ENCODE results near the gene SLC38A10.

SLC38A10 gene

GRCh38 chr17:81332118-81332834, 37.2 kb upstream of the SLC38A10 start:
- H3K79me1 ChIP-seq (ENCODE audit: low read length): peaks cover 26% of the 10 kb centered on the region
- peaks cover 3% of the 10 kb centered on the region for H3K79me2 ChIP-seq (ENCODE audit: control insufficient read depth, insufficient read depth, low read length, poor library complexity)
- H3K27ac ChIP-seq (ENCODE audit: low read depth, low read length): no peak overlapping the region
- H3K9me3 ChIP-seq (ENCODE audit: insufficient read depth, low read depth, low read length): no peaks in the 10 kb centered on the region
- H3K27me3 ChIP-seq (ENCODE audit: insufficient read depth, low read length): no peaks in the 10 kb centered on the region
- no peak overlapping the region for H2AK5ac ChIP-seq (ENCODE audit: low read length)
- H3K4me3 ChIP-seq (ENCODE audit: low read depth, low read length): no peak overlapping the region
- no peak overlapping the region for H3K18ac ChIP-seq (ENCODE audit: low read length)
- H3K23ac ChIP-seq (ENCODE audit: low read length): no peak overlapping the region
- H4K8ac ChIP-seq (ENCODE audit: low read depth, low read length): no peak overlapping the region
- H3K4me2 ChIP-seq (ENCODE audit: low read length): no peak overlapping the region
- H2BK12ac ChIP-seq (ENCODE audit: low read length): no peak overlapping the region
- H2AFZ ChIP-seq (ENCODE audit: insufficient read depth, low read length, poor library complexity): no peak overlapping the region
- H2BK120ac ChIP-seq (ENCODE audit: insufficient read depth, low read length, poor library complexity): no peak overlapping the region
- no peaks in the 10 kb centered on the region for H3K36me3 ChIP-seq (ENCODE audit: control insufficient read depth in 1 of 2, insufficient read depth in 2 of 2, low read length in 2 of 2)
- DNase-seq: no peak
- WGBS (ENCODE audit: extremely low coverage, insufficient coverage, insufficient read length): no CpG with 5 or more reads among the region's 18 CpGs
- no peak overlapping the region for H3K9ac ChIP-seq (ENCODE audit: low read length)
- no peak overlapping the region for H3K14ac ChIP-seq (ENCODE audit: low read length)
- H2BK5ac ChIP-seq (ENCODE audit: low read depth, low read length, poor library complexity): no peak overlapping the region
- H3K4ac ChIP-seq (ENCODE audit: low read depth, low read length): no peak overlapping the region
- H4K12ac ChIP-seq (ENCODE audit: low read depth, low read length): no peak overlapping the region
- no peak overlapping the region for H4K91ac ChIP-seq (ENCODE audit: low read depth, low read length)
- H3K4me1 ChIP-seq (ENCODE audit: control insufficient read depth in 1 of 2, insufficient read depth in 2 of 2, low read length in 2 of 2): peaks cover 26 to 29% of the 10 kb centered on the region in 2 experiments

- H3K18ac ChIP-seq (ENCODE audit: low read length): no peak overlapping the region
- peak overlapping the region; percentile 29 for H4K91ac ChIP-seq (ENCODE audit: low read depth, low read length)
- no peak overlapping the region for H3K4ac ChIP-seq (ENCODE audit: low read depth, low read length)
- H4K12ac ChIP-seq (ENCODE audit: low read depth, low read length): no peak overlapping the region
- H3K27ac ChIP-seq (ENCODE audit: low read depth, low read length): no peak overlapping the region
- no peak overlapping the region for H2BK12ac ChIP-seq (ENCODE audit: low read length)
- H3K79me1 ChIP-seq (ENCODE audit: low read length): peaks cover 26% of the 10 kb centered on the region
- H3K14ac ChIP-seq (ENCODE audit: low read length): no peak overlapping the region
- H2BK5ac ChIP-seq (ENCODE audit: low read depth, low read length, poor library complexity): no peak overlapping the region
- no peaks in the 10 kb centered on the region for H3K27me3 ChIP-seq (ENCODE audit: insufficient read depth, low read length)
- H3K9ac ChIP-seq (ENCODE audit: low read length): no peak overlapping the region
- H2BK120ac ChIP-seq (ENCODE audit: insufficient read depth, low read length, poor library complexity): no peak overlapping the region
- no peak overlapping the region for H4K8ac ChIP-seq (ENCODE audit: low read depth, low read length)
- WGBS (ENCODE audit: extremely low coverage, insufficient coverage, insufficient read length): no CpG with 5 or more reads among the region's 17 CpGs
- H2AK5ac ChIP-seq (ENCODE audit: low read length): peak overlapping the region; percentile 45
- H3K4me1 ChIP-seq (ENCODE audit: control insufficient read depth in 1 of 2, insufficient read depth in 2 of 2, low read length in 2 of 2): peaks cover 29% of the 10 kb centered on the region in 2 experiments
- H2AFZ ChIP-seq (ENCODE audit: insufficient read depth, low read length, poor library complexity): no peak overlapping the region
- DNase-seq: no peak
- peaks cover 1% of the 10 kb centered on the region for H3K9me3 ChIP-seq (ENCODE audit: insufficient read depth, low read depth, low read length)
- no peak overlapping the region for H3K4me3 ChIP-seq (ENCODE audit: low read depth, low read length)
- no peak overlapping the region for H3K23ac ChIP-seq (ENCODE audit: low read length)
- H3K36me3 ChIP-seq (ENCODE audit: control insufficient read depth in 1 of 2, insufficient read depth in 2 of 2, low read length in 2 of 2): no peaks in the 10 kb centered on the region
- H3K79me2 ChIP-seq (ENCODE audit: control insufficient read depth, insufficient read depth, low read length, poor library complexity): peaks cover 3% of the 10 kb centered on the region
- no peak overlapping the region for H3K4me2 ChIP-seq (ENCODE audit: low read length)
Observed at GRCh38 chr17:81331527-81332043, 36.5 kb upstream of the SLC38A10 start.

- Histone ChIP-seq H3K4me1 (ENCODE audit: control insufficient read depth in 1 of 2, insufficient read depth in 2 of 2, low read length in 2 of 2) (peaks cover 29% of the 10 kb centered on the region in 2 experiments), H2AFZ (ENCODE audit: insufficient read depth, low read length, poor library complexity) (no peak overlapping the region), H3K9me3 (ENCODE audit: insufficient read depth, low read depth, low read length) (peaks cover 1% of the 10 kb centered on the region), H2AK5ac (ENCODE audit: low read length) (peak overlapping the region; percentile 91), H3K4me2 (ENCODE audit: low read length) (no peak overlapping the region), H3K27ac (ENCODE audit: low read depth, low read length) (no peak overlapping the region), H3K36me3 (ENCODE audit: control insufficient read depth in 1 of 2, insufficient read depth in 2 of 2, low read length in 2 of 2) (no peaks in the 10 kb centered on the region), H4K8ac (ENCODE audit: low read depth, low read length) (peak overlapping the region; percentile 75), H4K12ac (ENCODE audit: low read depth, low read length) (no peak overlapping the region), H4K91ac (ENCODE audit: low read depth, low read length) (peak overlapping the region; percentile 84), H3K23ac (ENCODE audit: low read length) (no peak overlapping the region), H3K4me3 (ENCODE audit: low read depth, low read length) (no peak overlapping the region), H3K79me1 (ENCODE audit: low read length) (peaks cover 26% of the 10 kb centered on the region), H3K9ac (ENCODE audit: low read length) (no peak overlapping the region), H3K27me3 (ENCODE audit: insufficient read depth, low read length) (no peaks in the 10 kb centered on the region), H2BK5ac (ENCODE audit: low read depth, low read length, poor library complexity) (peak overlapping the region; percentile 54), H3K79me2 (ENCODE audit: control insufficient read depth, insufficient read depth, low read length, poor library complexity) (peaks cover 3% of the 10 kb centered on the region), H3K14ac (ENCODE audit: low read length) (peak overlapping the region; percentile 31), H2BK12ac (ENCODE audit: low read length) (peak overlapping the region; percentile 53), H3K18ac (ENCODE audit: low read length) (no peak overlapping the region), H3K4ac (ENCODE audit: low read depth, low read length) (no peak overlapping the region), H2BK120ac (ENCODE audit: insufficient read depth, low read length, poor library complexity) (peak overlapping the region; percentile 57)
- no peak for DNase-seq
- no CpG with 5 or more reads among the region's 10 CpGs for WGBS (ENCODE audit: extremely low coverage, insufficient coverage, insufficient read length)
Observed at GRCh38 chr17:81330884-81331245, 35.8 kb upstream of the SLC38A10 start.

GRCh38 chr17:81329927-81330883, 35.1 kb upstream of the SLC38A10 start:
- Histone ChIP-seq H2BK5ac (ENCODE audit: low read depth, low read length, poor library complexity) (peak overlapping the region; percentile 54), H2BK120ac (ENCODE audit: insufficient read depth, low read length, poor library complexity) (peak overlapping the region; percentile 57), H2AFZ (ENCODE audit: insufficient read depth, low read length, poor library complexity) (peak overlapping the region; percentile 62), H4K8ac (ENCODE audit: low read depth, low read length) (peak overlapping the region; percentile 75), H4K12ac (ENCODE audit: low read depth, low read length) (peak overlapping the region; percentile 6), H3K79me2 (ENCODE audit: control insufficient read depth, insufficient read depth, low read length, poor library complexity) (peaks cover 3% of the 10 kb centered on the region), H2BK12ac (ENCODE audit: low read length) (peak overlapping the region; percentile 53), H3K14ac (ENCODE audit: low read length) (peak overlapping the region; percentile 31), H3K4me3 (ENCODE audit: low read depth, low read length) (no peak overlapping the region), H2AK5ac (ENCODE audit: low read length) (peak overlapping the region; percentile 91), H3K23ac (ENCODE audit: low read length) (no peak overlapping the region), H3K4ac (ENCODE audit: low read depth, low read length) (peak overlapping the region; percentile 35), H4K91ac (ENCODE audit: low read depth, low read length) (peak overlapping the region; percentile 84), H3K27me3 (ENCODE audit: insufficient read depth, low read length) (no peaks in the 10 kb centered on the region), H3K9ac (ENCODE audit: low read length) (peak overlapping the region; percentile 18), H3K27ac (ENCODE audit: low read depth, low read length) (peak overlapping the region; percentile 85), H3K36me3 (ENCODE audit: control insufficient read depth in 1 of 2, insufficient read depth in 2 of 2, low read length in 2 of 2) (no peaks in the 10 kb centered on the region), H3K4me2 (ENCODE audit: low read length) (peak overlapping the region; percentile 43), H3K79me1 (ENCODE audit: low read length) (peaks cover 26% of the 10 kb centered on the region), H3K4me1 (ENCODE audit: control insufficient read depth in 1 of 2, insufficient read depth in 2 of 2, low read length in 2 of 2) (peaks cover 29% of the 10 kb centered on the region in 2 experiments), H3K18ac (ENCODE audit: low read length) (peak overlapping the region; percentile 76), H3K9me3 (ENCODE audit: insufficient read depth, low read depth, low read length) (peaks cover 1% of the 10 kb centered on the region)
- peak; percentile 18 to 69 for DNase-seq
- WGBS (ENCODE audit: extremely low coverage, insufficient coverage, insufficient read length): no CpG with 5 or more reads among the region's 23 CpGs
